ENCODE measurements around the gene SMG6. TPM values are rescaled to one million over a fixed set of nuclear protein-coding genes. Genes with fewer than 3 reads are reported as not detected.

SMG6 gene
- total and polyA plus RNA-seq, 2 of the 8 experiments (the other 6 are each of a cell fraction or from before 2014, with no cell fraction given), result 18.5 to 25.2 TPM

GRCh38 chr17:2351269-2351668, 47.7 kb upstream of the SMG6 start (continued):
- no peak for TF ChIP-seq CBX5 (IDR thresholded peaks at IDR 0.05; ENCODE audit: low read depth, low read length)
- no peak for TF ChIP-seq MAX (IDR thresholded peaks at IDR 0.05)
- no peak for TF ChIP-seq CHD1 (IDR thresholded peaks at IDR 0.05; ENCODE audit: low read depth, low read length)
- no peak for TF ChIP-seq SIRT6 (IDR thresholded peaks at IDR 0.05; ENCODE audit: low read length)
